Measurements from ENCODE around the gene KLF16. TPM values are rescaled to one million over a fixed set of nuclear protein-coding genes. Genes with fewer than 3 reads are reported as not detected.

KLF16 gene
- total and polyA plus RNA-seq, 10 of the 15 experiments (the other 5 are each of a cell fraction or from before 2014, with no cell fraction given): 0.03 to 41.2 (median 2.6) TPM

- TF ChIP-seq CHD2 (IDR thresholded peaks at IDR 0.05; ENCODE audit: borderline replicate concordance, low read depth, low read length) (no peak), MTA3 (IDR thresholded peaks at IDR 0.05; ENCODE audit: borderline replicate concordance, low read length) (no peak), MYC (IDR thresholded peaks at IDR 0.05; ENCODE audit: insufficient read depth, insufficient read length, insufficient replicate concordance, low read length, severe bottlenecking) (peak; percentile 80), NR2F1 (conservative IDR thresholded peaks at IDR 0.05) (peak; percentile 64), SIX5 (IDR thresholded peaks at IDR 0.05; ENCODE audit: low read depth, low read length, severe bottlenecking) (peak; percentile 59), USF2 (IDR thresholded peaks at IDR 0.05; ENCODE audit: borderline replicate concordance, low read depth, low read length) (no peak), PAX8 (IDR thresholded peaks at IDR 0.05) (no peak), EP300 (IDR thresholded peaks at IDR 0.05; ENCODE audit: borderline replicate concordance in 1 of 2, control insufficient read depth in 1 of 2, low read depth in 2 of 2, low read length in 2 of 2) (no peak), ZZZ3 (IDR thresholded peaks at IDR 0.05; ENCODE audit: control insufficient read depth, insufficient read length, low read depth) (no peak), BRCA1 (IDR thresholded peaks at IDR 0.05; ENCODE audit: low read depth, low read length) (no peak), MEF2A (IDR thresholded peaks at IDR 0.05; ENCODE audit: insufficient read depth, low read depth, low read length) (no peak), BCL11A (IDR thresholded peaks at IDR 0.05; ENCODE audit: low read depth, low read length) (no peak), BCLAF1 (IDR thresholded peaks at IDR 0.05) (no peak), CREM (IDR thresholded peaks at IDR 0.05; ENCODE audit: low read depth) (peak; percentile 46; the same call in 1 of the 2 replicates), RELA (IDR thresholded peaks at IDR 0.05; ENCODE audit: borderline replicate concordance, partially characterized antibody) (peak; percentile 49), BACH1 (IDR thresholded peaks at IDR 0.05; ENCODE audit: borderline replicate concordance) (no peak; the same call in none of the 2 replicates), E2F4 (IDR thresholded peaks at IDR 0.05; ENCODE audit: low read depth, low read length) (no peak), IRF4 (IDR thresholded peaks at IDR 0.05; ENCODE audit: low read depth, low read length) (no peak), POU2F2 (IDR thresholded peaks at IDR 0.05; ENCODE audit: borderline replicate concordance, low read depth, low read length) (peak; percentile 96; the same call in 2 of the 3 replicates), ZNF384 (IDR thresholded peaks at IDR 0.05; ENCODE audit: borderline replicate concordance, low read depth, low read length) (no peak), ETV6 (conservative IDR thresholded peaks at IDR 0.05 in 1 of 2, IDR thresholded peaks at IDR 0.05 in 1 of 2; ENCODE audit: borderline replicate concordance in 1 of 2, low read depth in 1 of 2) (no peak), POLR2AphosphoS5 (IDR thresholded peaks at IDR 0.05; ENCODE audit: low read length) (peak; percentile 83), SREBF1 (IDR thresholded peaks at IDR 0.05; ENCODE audit: low read length) (no peak; the same call in 1 of the 2 replicates), MXI1 (IDR thresholded peaks at IDR 0.05; ENCODE audit: low read depth, low read length) (peak; percentile 21; the same call in 1 of the 2 replicates), GABPA (IDR thresholded peaks at IDR 0.05; ENCODE audit: low read depth) (no peak), IKZF2 (IDR thresholded peaks at IDR 0.05) (no peak), NBN (IDR thresholded peaks at IDR 0.05) (0 out of 2 replicates have a peak, but pooled peaks have one; percentile 53)
These were observed 14.8 kb downstream of the KLF16 start, which contains the start of gene REXO1 (continued) for GRCh38 chr19:1848399-1849131.
